Activated T-cell treated with anti-CD3 and anti-CD28 coated beads for 48 hours (primary cell): ENCODE results near the gene PYROXD2.

ENCODE experiments used
- DNase-seq: peaks from one replicate; pipeline ENCODE4 v3.0.0-alpha.2; 2020; ENCODE audit warnings: low read depth

PYROXD2 gene

GRCh38 chr10:98433881-98434732 lies 19.1 kb upstream of the PYROXD2 start:
- no peak for DNase-seq

- DNase-seq, result no peak
Observed at GRCh38 chr10:98433371-98433770, 18.4 kb upstream of the PYROXD2 start.

GRCh38 chr10:98432330-98432729 lies 17.3 kb upstream of the PYROXD2 start:
- no peak for DNase-seq

GRCh38 chr10:98431016-98431415 lies 16.0 kb upstream of the PYROXD2 start:
- DNase-seq, result no peak

GRCh38 chr10:98430427-98430826 lies 15.4 kb upstream of the PYROXD2 start:
- no peak for DNase-seq

- no peak for DNase-seq
Observed at GRCh38 chr10:98429320-98430072, 14.5 kb upstream of the PYROXD2 start.

- DNase-seq, result no peak
Observed at GRCh38 chr10:98427011-98427515, 12.1 kb upstream of the PYROXD2 start.

GRCh38 chr10:98425511-98426352 lies 10.8 kb upstream of the PYROXD2 start:
- DNase-seq, result peak; percentile 31

- DNase-seq, result no peak
Observed at GRCh38 chr10:98424295-98425254, 9.6 kb upstream of the PYROXD2 start.

- DNase-seq, result no peak
Observed at GRCh38 chr10:98423691-98424120, 8.7 kb upstream of the PYROXD2 start.

- DNase-seq, result no peak
Observed at GRCh38 chr10:98422182-98422581, 7.2 kb upstream of the PYROXD2 start.

- DNase-seq, result no peak
Observed at GRCh38 chr10:98420786-98421185, 5.8 kb upstream of the PYROXD2 start.

- no peak for DNase-seq
Observed at GRCh38 chr10:98419469-98420261, 4.7 kb upstream of the PYROXD2 start.

- DNase-seq, result no peak
Observed at GRCh38 chr10:98418665-98419468, 3.9 kb upstream of the PYROXD2 start.

- DNase-seq, result no peak
Observed at GRCh38 chr10:98417973-98418664, 3.1 kb upstream of the PYROXD2 start.

- no peak for DNase-seq
Observed at GRCh38 chr10:98417481-98417959, 2.5 kb upstream of the PYROXD2 start.

- DNase-seq, result no peak
Observed at GRCh38 chr10:98416606-98417388, 1.8 kb upstream of the PYROXD2 start.

GRCh38 chr10:98415731-98416119 lies 743 bp upstream of the PYROXD2 start:
- no peak for DNase-seq
